ENCODE data around the gene PKIG.
"Not testable (repeated sequence)": the region's sequence is repeated elsewhere in the genome, so short reads cannot be mapped to it uniquely, and the experiment has no call there.

- TF ChIP-seq, protein P1, sequence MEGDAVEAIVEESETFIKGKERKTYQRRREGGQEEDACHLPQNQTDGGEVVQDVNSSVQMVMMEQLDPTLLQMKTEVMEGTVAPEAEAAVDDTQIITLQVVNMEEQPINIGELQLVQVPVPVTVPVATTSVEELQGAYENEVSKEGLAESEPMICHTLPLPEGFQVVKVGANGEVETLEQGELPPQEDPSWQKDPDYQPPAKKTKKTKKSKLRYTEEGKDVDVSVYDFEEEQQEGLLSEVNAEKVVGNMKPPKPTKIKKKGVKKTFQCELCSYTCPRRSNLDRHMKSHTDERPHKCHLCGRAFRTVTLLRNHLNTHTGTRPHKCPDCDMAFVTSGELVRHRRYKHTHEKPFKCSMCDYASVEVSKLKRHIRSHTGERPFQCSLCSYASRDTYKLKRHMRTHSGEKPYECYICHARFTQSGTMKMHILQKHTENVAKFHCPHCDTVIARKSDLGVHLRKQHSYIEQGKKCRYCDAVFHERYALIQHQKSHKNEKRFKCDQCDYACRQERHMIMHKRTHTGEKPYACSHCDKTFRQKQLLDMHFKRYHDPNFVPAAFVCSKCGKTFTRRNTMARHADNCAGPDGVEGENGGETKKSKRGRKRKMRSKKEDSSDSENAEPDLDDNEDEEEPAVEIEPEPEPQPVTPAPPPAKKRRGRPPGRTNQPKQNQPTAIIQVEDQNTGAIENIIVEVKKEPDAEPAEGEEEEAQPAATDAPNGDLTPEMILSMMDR (conservative IDR thresholded peaks at IDR 0.05), result not testable (repeated sequence)
- TF ChIP-seq ZFX (IDR thresholded peaks at IDR 0.05), result not testable (repeated sequence)
Observed at GRCh38 chr20:44588321-44588720, 5.9 kb downstream of the PKIG start.

All from C4-2B (cell line).